MCF 10A (cell line): Measurements from ENCODE around the gene CUL7. TPM values are rescaled to one million over a fixed set of nuclear protein-coding genes. Genes with fewer than 3 reads are reported as not detected.

Source experiments
- BruUV-seq: library from RNA; stranded (reverse); fragments of 400-500 nt; replicated peaks from 2 replicates; lab custom pipeline; 2021; lab: Mats Ljungman, UMichigan
- CTCF ChIA-PET: fragments of 300-600 bp; sonication (Branson Sonifier 250); formaldehyde crosslinking; extraction: SDS; loops from one replicate; lab custom pipeline; 2021; ENCODE audit warnings: antibody characterized with exemption, inconsistent platforms; lab: Yijun Ruan, JAX
- POLR2A ChIA-PET: fragments of 300-600, 350-650 bp; sonication (Branson Sonifier 250); formaldehyde crosslinking; extraction: SDS; loops from one replicate; lab custom pipeline; 2020; ENCODE audit warnings: antibody characterized with exemption, inconsistent platforms; lab: Yijun Ruan, JAX
- DNase-seq: peaks from one replicate; pipeline ENCODE4 v3.0.0-alpha.2; 2018; ENCODE audit not compliant: unreplicated experiment
- H3K27ac Mint-ChIP-seq: one replicate; pipeline ENCODE4 v1.8.0; 2022; ENCODE audit warnings: mild to moderate bottlenecking, low read depth, mixed read lengths; ENCODE audit not compliant: unreplicated experiment
- H3K27me3 Mint-ChIP-seq: one replicate; pipeline ENCODE4 v1.8.0; 2022; ENCODE audit warnings: mixed read lengths; ENCODE audit not compliant: insufficient read depth, unreplicated experiment
- H3K36me3 Mint-ChIP-seq: one replicate; pipeline ENCODE4 v1.8.0; 2022; ENCODE audit warnings: mild to moderate bottlenecking, moderate library complexity, mixed read lengths; ENCODE audit not compliant: insufficient read depth, unreplicated experiment
- H3K4me1 Mint-ChIP-seq: one replicate; pipeline ENCODE4 v1.8.0; 2022; ENCODE audit warnings: mixed read lengths; ENCODE audit not compliant: insufficient read depth, unreplicated experiment
- H3K4me3 Mint-ChIP-seq: one replicate; pipeline ENCODE4 v1.8.0; 2022; ENCODE audit warnings: mild to moderate bottlenecking, moderate library complexity, mixed read lengths; ENCODE audit not compliant: unreplicated experiment
- H3K9me3 Mint-ChIP-seq: one replicate; pipeline ENCODE4 v1.8.0; 2022; ENCODE audit warnings: mixed read lengths; ENCODE audit not compliant: unreplicated experiment
- CTCF ChIP-seq: fragments of 200-600 bp; IDR thresholded peaks from one replicate; pipeline ENCODE4 v1.8.0; 2022; ENCODE audit warnings: antibody characterized with exemption, mild to moderate bottlenecking; ENCODE audit not compliant: unreplicated experiment
- intact Hi-C: fragments of 100-400 bp; cut with micrococcal nuclease; formaldehyde crosslinking; loops from 2 replicates; pipeline ENCODE4 v1.14.1; 2022
- total RNA-seq: library from RNA; stranded (reverse); gene quantifications from 2 replicates; pipeline ENCODE4 v1.2.3, GENCODE V29; 2022

The CUL7 gene
- total RNA-seq, 1 experiment from 2014 or later = 22.7 TPM

GRCh38 chr6:43036712-43037111 is 16.9 kb downstream of the CUL7 start:
- Mint-ChIP-seq H3K9me3 (no peaks in the 10 kb centered on the region), H3K4me3 (no peak overlapping the region), H3K27ac (no peak overlapping the region), H3K27me3 (no peaks in the 10 kb centered on the region), H3K36me3 (peaks cover 54% of the 10 kb centered on the region), H3K4me1 (no peaks in the 10 kb centered on the region)
- CTCF ChIA-PET = no interaction called here
- DNase-seq = no peak
- TF ChIP-seq CTCF = no peak
- POLR2A ChIA-PET = no interaction called here
- intact Hi-C loops = no loop called here
- no TSS peak for BruUV-seq

GRCh38 chr6:43035495-43036194 is 18.0 kb downstream of the CUL7 start:
- peaks cover 64% of the 10 kb centered on the region for H3K36me3 Mint-ChIP-seq
- no peaks in the 10 kb centered on the region for H3K27me3 Mint-ChIP-seq
- H3K27ac Mint-ChIP-seq = no peak overlapping the region
- intact Hi-C loops = no loop called here
- no peak overlapping the region for H3K4me3 Mint-ChIP-seq
- TF ChIP-seq CTCF = no peak
- no peaks in the 10 kb centered on the region for H3K4me1 Mint-ChIP-seq
- BruUV-seq = no TSS peak
- no peaks in the 10 kb centered on the region for H3K9me3 Mint-ChIP-seq
- ChIA-PET POLR2A (interaction anchor here (0.8 to 1.6 kb wide), 4 partner anchors 15 to 52 kb away, joined by 3 to 5 read pairs (median 4); partner anchors contain the start of genes CUL7, PPP2R5D and RRP36), CTCF (interaction anchor here (0.6 kb wide), 1 partner anchor 1137 kb away, joined by 3 read pairs; no protein-coding TSS in a partner anchor)
- no peak for DNase-seq

- Mint-ChIP-seq H3K4me1 (no peaks in the 10 kb centered on the region), H3K27me3 (no peaks in the 10 kb centered on the region), H3K4me3 (no peak overlapping the region), H3K27ac (no peak overlapping the region), H3K9me3 (no peaks in the 10 kb centered on the region), H3K36me3 (peaks cover 71% of the 10 kb centered on the region)
- BruUV-seq = no TSS peak
- intact Hi-C loops = no loop called here
- CTCF ChIA-PET = interaction anchor here (0.6 to 0.7 kb wide), 3 partner anchors 16 to 119 kb away, joined by 3 to 6 read pairs (median 3); no protein-coding TSS in a partner anchor
- TF ChIP-seq CTCF = no peak
- DNase-seq = no peak
- POLR2A ChIA-PET = interaction anchor here (1.1 kb wide), 1 partner anchor 106 kb away, joined by 3 read pairs; no protein-coding TSS in a partner anchor
These were observed 19.5 kb downstream of the CUL7 start for GRCh38 chr6:43034190-43034525.

- no peaks in the 10 kb centered on the region for H3K27me3 Mint-ChIP-seq
- ChIA-PET POLR2A (interaction anchor here (0.9 to 2.4 kb wide), 3 partner anchors 13 to 105 kb away, joined by 3 to 6 read pairs (median 3); partner anchors contain the start of gene RRP36), CTCF (interaction anchor here (0.6 to 0.7 kb wide), 4 partner anchors 14 to 119 kb away, joined by 3 to 6 read pairs (median 4); no protein-coding TSS in a partner anchor)
- no peak for DNase-seq
- H3K36me3 Mint-ChIP-seq = peaks cover 74% of the 10 kb centered on the region
- H3K4me1 Mint-ChIP-seq = no peaks in the 10 kb centered on the region
- BruUV-seq = no TSS peak
- no peak for TF ChIP-seq CTCF
- H3K27ac Mint-ChIP-seq = no peak overlapping the region
- intact Hi-C loops = no loop called here
- no peak overlapping the region for H3K4me3 Mint-ChIP-seq
- H3K9me3 Mint-ChIP-seq = no peaks in the 10 kb centered on the region
These were observed 20.0 kb downstream of the CUL7 start for GRCh38 chr6:43033496-43034189.
